M059J (cell line): ENCODE results near the gene IL10. TPM values are rescaled to one million over a fixed set of nuclear protein-coding genes. Genes with fewer than 3 reads are reported as not detected.
"Not testable (repeated sequence)": the region's sequence is repeated elsewhere in the genome, so short reads cannot be mapped to it uniquely, and the experiment has no call there.

Experiments
- DNase-seq: peaks from one replicate; pipeline ENCODE4 v3.0.0-alpha.2; 2012; ENCODE audit warnings: low read depth
- total RNA-seq: library from RNA; depleted of rRNA; stranded (reverse); fragments of >200 nt; shearing (Covaris generic); gene quantifications from 2 replicates; pipeline ENCODE4 v1.2.3, GENCODE V29; 2014

IL10 gene
- total RNA-seq, 1 experiment from 2014 or later, result not detected

DNA sequence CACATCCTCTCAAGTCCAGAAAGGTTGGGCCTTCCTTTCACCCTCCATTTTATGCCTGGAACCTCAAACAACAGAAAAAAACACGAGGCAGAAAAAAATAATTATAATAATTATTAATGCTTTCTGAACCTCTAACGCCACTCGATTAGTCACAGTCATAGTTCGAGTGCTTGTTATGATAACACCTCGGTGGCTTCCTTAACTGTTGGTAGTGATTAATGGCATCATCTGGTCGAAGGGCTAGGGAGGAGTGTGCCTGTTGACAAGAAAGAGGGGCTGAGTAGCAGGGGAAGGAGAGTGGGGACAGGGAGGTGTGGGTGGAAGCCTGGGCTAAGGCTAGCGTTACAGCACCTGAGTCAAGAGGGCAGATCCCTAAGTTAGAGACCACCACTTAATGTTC is 21.3 kb upstream of the IL10 start:
- no peak for DNase-seq

DNA sequence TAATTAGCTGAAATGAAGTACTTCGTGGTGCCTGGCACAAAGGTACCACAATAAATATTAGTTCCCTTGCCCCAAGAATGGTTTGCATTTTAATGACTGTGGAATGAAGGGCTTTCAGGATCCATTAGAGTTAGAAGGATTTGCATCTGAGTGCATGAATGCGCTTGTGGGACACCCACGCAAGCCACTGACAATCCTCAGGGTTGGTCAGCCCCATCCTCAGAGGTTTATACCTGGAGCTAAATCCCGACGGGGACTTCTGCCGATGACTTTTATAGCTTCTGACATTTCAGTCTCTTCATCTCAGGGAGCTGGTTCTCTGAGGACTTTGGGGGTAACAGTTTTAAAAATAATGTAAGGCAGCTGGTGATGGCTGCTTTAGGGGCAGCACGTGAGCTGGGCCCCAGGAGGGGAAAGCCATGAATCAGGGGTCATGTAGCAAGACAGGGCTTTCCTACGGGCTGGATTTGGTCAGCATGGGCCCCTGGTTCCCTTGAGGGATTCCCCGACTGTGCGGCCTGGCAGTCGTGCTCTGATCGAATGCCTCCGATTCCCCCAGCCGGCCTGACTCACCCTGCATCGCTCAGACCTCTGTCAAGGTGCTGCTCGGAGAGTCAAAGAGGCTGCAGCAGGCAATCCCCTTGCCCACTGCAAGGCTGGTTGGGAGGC is 20.8 kb upstream of the IL10 start:
- DNase-seq, result no peak

GRCh38 chr1:206790502-206791250 is 18.4 kb upstream of the IL10 start:
- no peak for DNase-seq

GRCh38 chr1:206788487-206789050 is 16.3 kb upstream of the IL10 start:
- no peak for DNase-seq

- no peak for DNase-seq
Measured at GRCh38 chr1:206787891-206788290, 15.6 kb upstream of the IL10 start.

DNA sequence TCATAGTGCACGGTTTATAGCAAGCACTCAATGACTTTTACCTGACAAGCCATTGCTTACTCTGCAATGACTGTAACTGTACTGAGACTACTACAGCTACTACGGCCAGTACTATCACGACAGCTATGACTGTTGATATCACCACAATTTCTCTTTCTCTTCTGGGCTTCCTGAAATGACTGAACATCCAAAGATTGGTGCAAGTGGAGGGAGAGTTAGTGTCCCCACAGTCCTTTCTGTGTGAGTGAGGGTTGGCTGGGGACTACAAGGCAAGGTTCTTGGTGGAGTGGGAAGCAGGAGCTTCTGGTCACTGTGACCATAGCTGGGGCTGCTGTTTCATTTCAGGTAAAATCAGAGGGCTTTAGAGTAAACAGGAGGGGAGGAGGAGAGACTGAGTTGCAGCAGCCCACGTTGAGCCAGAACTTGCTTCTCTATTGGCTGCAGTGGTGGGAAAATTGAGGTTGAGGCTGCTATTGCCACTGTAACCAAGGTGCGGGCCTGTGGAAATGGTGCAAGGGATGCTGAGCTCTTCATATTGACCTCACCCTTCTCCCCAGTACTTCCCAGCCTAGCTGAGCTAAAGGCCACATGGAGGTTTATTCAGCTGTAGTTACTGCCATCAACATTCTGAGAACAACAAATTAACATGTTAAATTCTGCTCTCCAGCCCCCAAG is 14.1 kb upstream of the IL10 start:
- DNase-seq, result no peak

DNA sequence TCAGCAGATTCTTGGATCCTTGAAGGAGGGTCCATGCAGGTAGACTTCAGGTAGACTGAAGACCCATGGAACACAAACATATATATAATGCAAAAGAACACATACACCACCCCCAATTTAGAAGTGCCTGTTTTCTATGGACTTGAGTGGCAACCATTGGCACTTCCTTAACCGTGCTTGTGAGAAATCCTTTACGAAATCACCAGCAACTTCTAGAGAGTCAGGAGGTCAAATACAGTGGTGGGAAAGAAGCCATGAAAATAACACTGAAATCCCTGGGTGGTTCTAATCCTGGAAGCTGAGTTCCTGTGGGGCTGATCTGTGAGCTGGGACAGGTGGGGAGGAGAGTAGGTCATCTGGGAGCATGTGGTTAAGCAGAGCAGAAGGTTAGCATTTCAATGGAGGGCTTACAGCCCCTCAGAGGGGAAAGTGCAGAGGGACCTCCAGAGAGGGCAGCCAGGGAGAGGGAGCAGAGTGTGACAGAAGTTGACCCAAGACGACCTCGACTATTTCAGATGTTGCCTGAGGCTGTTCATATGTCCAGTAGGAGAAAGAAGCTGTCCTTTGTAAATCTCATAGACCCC is 13.0 kb upstream of the IL10 start:
- DNase-seq, result no peak

DNA sequence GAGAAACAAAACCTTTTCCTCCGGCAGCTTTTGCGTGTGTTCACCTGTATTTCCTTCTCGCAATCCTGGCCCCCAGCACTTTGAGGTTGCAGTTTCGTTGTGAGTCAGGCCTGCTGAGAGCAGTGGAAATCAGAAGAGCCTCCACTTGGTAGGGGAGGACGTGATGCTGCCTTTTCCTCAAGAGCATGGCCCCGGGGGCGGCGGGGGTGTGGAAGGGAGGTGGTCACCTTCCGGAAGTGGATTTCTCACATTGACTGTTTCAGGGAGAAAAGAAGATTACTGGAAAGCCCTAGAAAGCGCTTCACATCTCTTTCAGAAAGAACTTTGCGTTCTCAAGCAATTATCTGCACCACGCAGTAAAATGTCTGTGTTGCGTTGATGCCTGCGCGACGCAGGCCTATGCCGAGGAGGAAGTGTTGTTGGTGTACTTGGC is 12.2 kb upstream of the IL10 start:
- no peak for DNase-seq

DNA sequence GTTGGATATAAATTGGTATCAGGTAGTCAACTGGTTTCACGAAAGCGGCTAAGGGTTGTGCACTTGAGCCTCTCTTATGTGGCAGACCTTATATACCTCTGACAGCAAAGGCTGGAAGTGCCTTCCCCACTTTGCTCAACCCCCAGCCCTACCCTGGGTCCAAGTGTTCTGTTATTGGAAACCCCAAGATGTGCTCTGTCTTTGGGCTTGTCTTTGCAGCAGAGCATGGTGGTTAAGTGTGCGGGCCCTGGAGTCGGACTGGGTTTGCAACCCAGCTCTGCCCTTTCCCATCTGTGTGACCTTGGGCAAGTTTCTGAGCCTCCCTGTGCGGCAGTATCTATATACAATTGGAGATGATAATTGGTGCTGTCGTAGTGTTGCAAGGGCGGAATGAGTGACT is 11.2 kb upstream of the IL10 start:
- DNase-seq, result no peak

- no peak for DNase-seq
Measured at GRCh38 chr1:206782448-206782847, 10.2 kb upstream of the IL10 start.

DNA sequence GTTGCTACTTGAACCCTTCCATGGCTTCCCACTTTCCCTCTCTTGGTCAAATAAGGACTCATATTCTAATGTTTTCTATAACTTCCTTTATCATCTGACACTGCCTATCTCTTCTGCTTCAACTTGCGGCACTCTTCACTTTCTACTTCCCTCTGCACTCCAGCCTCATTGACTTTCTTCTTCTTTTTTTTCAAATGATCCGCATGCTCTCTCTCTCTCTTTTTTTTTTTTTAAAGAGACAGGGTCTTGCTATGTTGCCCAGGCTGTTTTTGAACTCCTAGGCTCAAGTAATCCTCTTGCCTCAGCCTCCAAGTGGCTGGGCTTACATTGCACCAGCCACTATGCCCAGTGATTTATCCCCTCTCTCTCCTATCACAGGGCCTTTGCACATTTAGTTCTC is 7.3 kb upstream of the IL10 start:
- DNase-seq, result no peak

DNA sequence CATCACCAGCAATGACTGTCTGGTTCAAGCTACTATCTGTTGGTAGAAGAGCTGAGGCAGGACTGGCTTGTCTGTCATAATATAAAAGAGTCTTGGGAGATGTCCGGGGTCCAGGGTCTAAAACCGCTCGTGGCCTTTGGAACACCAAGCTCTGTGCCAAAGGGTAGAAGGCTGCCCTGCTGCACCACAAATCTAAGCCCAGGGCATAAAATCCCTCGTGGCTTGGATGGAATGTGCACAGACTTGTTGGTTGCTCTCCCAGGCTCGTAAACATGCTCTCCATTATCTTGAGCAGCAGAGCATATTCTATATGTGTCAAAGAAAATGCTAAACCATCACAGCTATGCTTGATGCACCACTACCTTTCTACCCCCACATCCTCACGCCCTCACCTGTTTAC is 6.6 kb upstream of the IL10 start:
- not testable (repeated sequence) for DNase-seq

DNA sequence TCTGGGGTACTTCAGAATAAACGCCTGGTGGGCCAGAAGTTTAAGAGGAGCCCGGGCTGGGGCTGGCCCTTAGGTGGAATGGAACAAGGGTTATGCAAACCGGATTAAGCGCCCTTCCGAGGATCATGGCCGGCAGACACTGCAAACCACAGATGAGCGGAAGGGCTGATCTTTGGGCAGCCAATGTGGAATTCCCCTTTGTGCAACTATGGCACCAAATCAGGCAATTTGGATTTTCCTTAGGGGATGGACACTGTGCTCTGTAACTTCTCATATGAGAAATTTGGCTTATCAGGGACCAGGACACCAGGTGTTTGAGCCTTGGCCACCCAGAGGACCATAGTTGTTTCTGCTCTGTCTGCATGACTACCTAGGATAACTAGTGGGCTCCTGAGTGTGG is 5.7 kb upstream of the IL10 start:
- DNase-seq, result no peak

DNA sequence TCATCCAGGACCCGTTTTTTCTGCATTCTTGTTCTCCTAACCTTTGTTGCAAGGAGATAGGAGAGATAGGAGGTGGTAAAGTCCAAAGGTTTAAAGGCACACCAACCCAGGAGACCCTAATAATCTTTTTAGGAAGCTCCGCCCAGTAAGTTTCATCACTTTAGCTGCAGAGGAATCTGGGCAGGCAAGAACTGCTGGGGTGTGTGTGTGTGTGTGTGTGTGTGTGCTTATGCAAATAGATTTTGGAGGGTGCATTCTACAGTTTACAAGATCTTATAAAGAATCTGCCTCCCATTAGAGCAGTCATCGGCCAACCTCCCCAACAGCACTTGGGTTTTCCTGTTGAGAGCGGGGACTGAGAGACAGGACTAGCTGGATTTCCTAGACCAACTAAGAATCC is 3.9 kb upstream of the IL10 start:
- no peak for DNase-seq

- no peak for DNase-seq
Measured at GRCh38 chr1:206774093-206774492, 1.8 kb upstream of the IL10 start.

- no peak for DNase-seq
Measured at GRCh38 chr1:206771338-206771692, 979 bp downstream of the IL10 start.

- DNase-seq, result peak; percentile 76
Measured at GRCh38 chr1:206770531-206771337, 1.6 kb downstream of the IL10 start, which contains the start of gene IL19. Gene IL19 (plus strand): TSS chr1:206770773. CDS start chr1:206836663, 65,890 bp downstream.

DNA sequence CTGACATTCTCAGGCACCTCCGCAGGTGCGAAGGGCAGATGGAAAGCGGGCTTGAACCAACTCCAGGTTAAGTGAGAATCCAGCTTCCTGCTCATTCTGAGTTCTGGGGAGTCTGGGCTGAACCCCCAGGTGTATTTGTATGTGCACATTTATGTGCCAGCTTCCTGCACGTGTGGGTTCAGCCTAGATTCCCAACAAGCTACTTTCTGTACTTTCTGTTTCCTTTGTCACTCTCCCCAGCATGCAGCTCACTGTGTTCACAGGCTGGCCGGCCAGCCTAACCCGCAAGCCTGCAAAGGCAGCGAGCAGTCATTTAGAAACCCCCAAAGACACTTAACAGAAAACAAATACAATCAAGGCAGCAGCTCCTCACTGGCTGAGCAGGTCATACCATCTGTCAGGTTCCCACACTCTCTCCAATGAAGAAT is 3.0 kb downstream of the IL10 start:
- DNase-seq, result no peak

GRCh38 chr1:206768472-206769303 is 3.6 kb downstream of the IL10 start:
- DNase-seq, result no peak

- DNase-seq, result peak; percentile 96
Measured at GRCh38 chr1:206766251-206766856, 5.9 kb downstream of the IL10 start.
